Measurements from ENCODE around the gene SHC2.
"Not testable (repeated sequence)": the region's sequence is repeated elsewhere in the genome, so short reads cannot be mapped to it uniquely, and the experiment has no call there.

The SHC2 gene

GRCh38 chr19:405121-405965, 55.5 kb downstream of the SHC2 start:
- peak; percentile 20 for DNase-seq

- DNase-seq, result no peak
These were observed 57.4 kb downstream of the SHC2 start for GRCh38 chr19:403221-404027.

GRCh38 chr19:402786-403185, 58.0 kb downstream of the SHC2 start:
- no peak for DNase-seq

- no peak for DNase-seq
These were observed 58.8 kb downstream of the SHC2 start for GRCh38 chr19:401866-402511.

GRCh38 chr19:400976-401865, 59.6 kb downstream of the SHC2 start:
- no peak for DNase-seq

- no peak for DNase-seq
These were observed 61.5 kb downstream of the SHC2 start for GRCh38 chr19:399370-399769.

GRCh38 chr19:398719-399118, 62.1 kb downstream of the SHC2 start:
- DNase-seq, result no peak

GRCh38 chr19:397941-398706, 62.7 kb downstream of the SHC2 start:
- no peak for DNase-seq

- no peak for DNase-seq
These were observed 63.5 kb downstream of the SHC2 start for GRCh38 chr19:397321-397720.

- DNase-seq, result no peak
These were observed 65.4 kb downstream of the SHC2 start for GRCh38 chr19:395467-395866.

- not testable (repeated sequence) for DNase-seq
These were observed 66.0 kb downstream of the SHC2 start for GRCh38 chr19:394857-395256.

GRCh38 chr19:393560-393959, 67.3 kb downstream of the SHC2 start:
- not testable (repeated sequence) for DNase-seq

GRCh38 chr19:392375-392970, 68.4 kb downstream of the SHC2 start:
- no peak for DNase-seq

GRCh38 chr19:391726-392374, 69.0 kb downstream of the SHC2 start:
- no peak for DNase-seq

GRCh38 chr19:391207-391557, 69.7 kb downstream of the SHC2 start:
- DNase-seq, result no peak

- no peak for DNase-seq
These were observed 70.2 kb downstream of the SHC2 start for GRCh38 chr19:390386-391206.

- no peak for DNase-seq
These were observed 70.9 kb downstream of the SHC2 start for GRCh38 chr19:389935-390289.

GRCh38 chr19:389255-389934, 71.4 kb downstream of the SHC2 start:
- no peak for DNase-seq

- DNase-seq, result no peak
These were observed 72.1 kb downstream of the SHC2 start for GRCh38 chr19:388691-389090.
